Measurements from ENCODE around the gene CCDC83.
"Not testable (repeated sequence)": the region's sequence is repeated elsewhere in the genome, so short reads cannot be mapped to it uniquely, and the experiment has no call there.

CCDC83 gene

DNA sequence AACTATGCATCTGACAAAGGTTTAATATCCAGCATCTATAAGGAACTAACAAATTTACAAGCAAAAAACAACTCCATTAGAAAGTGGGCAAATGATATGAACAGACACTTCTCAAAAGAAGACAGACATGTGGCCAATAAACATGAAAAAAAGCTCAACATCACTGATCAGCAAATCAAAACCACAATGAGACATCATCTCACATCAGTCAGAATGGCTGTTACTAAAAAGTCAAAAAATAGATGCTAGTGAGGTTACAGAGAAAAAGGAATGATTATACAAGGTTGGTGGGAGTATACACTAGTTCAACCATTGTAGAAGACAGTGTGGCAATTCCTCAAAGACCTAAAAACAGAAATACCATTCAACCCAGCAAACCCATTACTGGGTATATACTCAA lies 14.3 kb upstream of the CCDC83 start:
- DNase-seq, result not testable (repeated sequence)

DNA sequence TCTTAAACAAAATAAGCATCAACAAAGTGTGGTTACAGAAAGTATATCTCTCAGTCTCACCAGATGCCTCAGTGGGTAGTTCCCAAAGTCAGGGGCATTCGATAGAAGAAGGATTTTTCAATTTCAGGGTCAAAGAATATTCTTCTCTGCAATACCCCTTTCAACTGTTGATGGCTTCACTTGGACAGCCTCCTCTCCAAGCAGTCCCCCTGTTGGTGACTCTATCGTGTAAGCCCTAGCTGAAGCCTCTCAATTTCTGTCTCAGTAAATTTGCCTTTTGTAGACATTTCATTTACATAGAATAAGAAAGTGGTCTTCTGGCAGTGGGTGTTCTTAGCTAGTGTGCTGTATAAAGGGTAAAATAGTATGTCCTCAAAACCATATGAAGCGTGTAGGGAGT lies 11.3 kb upstream of the CCDC83 start:
- no peak for DNase-seq

DNA sequence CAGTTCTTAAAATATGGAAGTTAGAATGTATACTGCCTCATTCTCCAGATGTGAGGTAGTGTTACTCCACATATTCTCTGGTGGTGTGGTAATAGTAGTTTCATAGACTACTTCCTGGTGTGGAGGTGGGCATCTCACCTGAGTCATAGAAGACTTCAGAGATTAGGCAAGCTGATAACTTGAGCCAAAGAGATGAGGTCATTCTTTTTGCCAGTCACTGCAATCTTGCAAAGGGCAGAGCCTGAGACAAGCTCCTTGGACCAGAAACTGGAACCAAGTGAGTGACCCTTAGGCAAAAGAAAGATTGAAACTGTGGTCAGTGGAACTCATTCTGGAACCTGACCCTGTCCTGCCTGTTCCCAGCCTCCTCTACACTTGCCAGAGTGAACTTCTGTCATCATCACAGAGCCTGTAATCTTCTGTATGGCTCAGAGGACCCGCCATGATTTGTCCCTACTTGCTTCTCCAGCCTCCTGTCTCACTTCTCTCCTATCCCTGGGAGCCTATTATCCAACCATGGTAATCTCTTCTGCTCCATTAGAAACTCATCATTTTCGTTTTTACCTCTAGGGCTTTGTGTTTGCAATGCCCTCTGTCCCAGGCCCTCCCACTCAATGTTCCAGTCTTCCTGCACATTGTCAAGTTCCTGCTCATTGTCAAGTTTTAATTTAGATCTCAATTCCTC lies 10.6 kb upstream of the CCDC83 start:
- no peak for DNase-seq

DNA sequence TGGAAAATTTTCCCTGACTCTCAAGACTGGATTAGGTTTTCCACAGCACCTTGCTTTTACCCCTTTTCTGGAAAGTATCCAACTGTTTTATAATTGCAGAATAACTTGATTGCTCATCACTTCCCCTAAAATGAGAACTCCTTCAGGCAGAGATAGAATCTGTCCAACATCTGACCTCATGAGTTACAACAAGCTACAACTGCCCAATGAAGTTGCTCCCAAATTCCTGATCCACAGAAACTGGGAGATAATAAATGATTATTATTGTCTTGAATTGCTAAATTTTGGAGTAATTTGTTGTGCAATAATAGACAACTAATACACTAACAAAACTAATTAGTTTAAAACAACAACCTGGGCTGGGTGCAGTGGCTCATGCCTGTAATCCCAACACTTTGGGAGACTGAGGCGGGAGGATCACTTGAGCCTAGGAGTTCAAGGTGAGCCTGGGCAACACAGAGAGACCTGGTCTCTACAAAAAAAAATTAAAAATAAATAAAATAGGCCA lies 10.0 kb upstream of the CCDC83 start:
- no peak for DNase-seq

DNA sequence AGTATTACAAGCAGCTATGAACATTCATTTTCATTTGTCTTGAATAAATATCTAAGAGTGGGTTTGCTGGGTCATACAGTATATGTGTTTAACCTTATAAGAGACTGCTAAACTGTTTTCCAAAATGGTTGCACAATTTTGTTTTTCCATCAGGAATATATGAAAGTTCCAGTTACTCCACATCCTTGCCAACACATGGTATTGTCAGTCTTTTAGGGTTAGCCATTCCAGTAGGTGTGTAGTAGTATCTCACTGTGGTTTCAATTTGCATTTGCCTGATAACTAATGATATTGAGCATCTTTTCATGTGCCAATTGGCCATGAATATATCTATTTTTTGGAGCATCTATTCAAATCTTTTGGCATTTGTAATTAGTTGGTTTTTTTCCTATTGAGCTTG lies 7.7 kb upstream of the CCDC83 start:
- DNase-seq, result no peak

DNA sequence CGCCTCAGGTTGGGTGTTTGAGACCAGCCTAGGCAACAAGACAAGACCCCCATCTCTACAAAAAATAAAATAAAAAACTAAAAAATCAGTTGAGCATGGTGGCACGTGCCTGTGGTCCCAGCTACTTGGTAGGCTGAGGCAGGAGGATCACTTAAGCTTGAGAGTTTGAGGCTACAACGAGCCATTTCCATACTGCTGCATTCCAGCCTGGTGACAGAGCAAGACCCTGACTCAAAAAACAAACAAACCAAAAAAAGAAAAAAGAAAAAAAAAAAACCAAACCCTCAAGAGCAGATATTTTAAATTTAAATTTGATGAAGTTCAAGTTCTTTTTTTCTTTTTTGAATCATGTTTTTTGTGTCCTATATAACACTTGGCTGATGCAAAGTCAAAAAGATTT lies 7.2 kb upstream of the CCDC83 start:
- DNase-seq, result no peak

DNA sequence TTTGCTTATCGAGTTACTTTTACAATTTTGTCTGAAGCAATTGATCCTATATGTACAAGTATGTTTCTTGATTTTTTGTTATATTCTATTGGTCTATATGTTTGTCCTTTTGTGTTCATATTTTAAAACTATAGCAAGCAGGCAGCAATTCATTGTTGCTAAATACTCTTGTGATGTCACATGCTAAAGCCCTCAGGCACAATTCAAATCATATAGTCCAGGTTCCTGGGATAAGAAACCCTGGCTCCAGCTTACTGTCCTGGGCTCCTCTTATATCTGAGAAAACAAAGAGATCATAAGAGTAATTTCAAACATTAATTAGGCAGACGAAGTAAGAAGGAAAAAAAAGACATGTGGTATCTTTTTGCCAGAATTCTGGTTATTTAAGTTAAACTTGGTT lies 6.6 kb upstream of the CCDC83 start:
- DNase-seq, result no peak

DNA sequence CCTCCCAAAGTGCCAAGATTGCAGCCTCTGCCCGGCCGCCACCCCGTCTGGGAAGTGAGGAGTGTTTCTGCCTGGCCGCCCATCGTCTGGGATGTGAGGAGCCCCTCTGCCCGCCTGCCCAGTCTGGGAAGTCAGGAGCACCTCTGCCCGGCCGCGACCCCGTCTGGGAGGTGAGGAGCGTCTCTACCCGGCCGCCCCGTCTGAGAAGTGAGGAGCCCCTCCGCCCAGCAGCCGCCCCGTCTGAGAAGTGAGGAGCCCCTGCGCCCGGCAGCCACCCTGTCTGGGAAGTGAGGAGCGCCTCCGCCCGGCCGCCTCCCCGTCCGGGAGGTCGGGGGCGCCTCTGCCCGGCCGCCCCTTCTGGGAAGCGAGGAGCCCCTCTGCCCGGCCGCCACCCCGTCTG lies 2.4 kb upstream of the CCDC83 start:
- DNase-seq, result not testable (repeated sequence)

DNA sequence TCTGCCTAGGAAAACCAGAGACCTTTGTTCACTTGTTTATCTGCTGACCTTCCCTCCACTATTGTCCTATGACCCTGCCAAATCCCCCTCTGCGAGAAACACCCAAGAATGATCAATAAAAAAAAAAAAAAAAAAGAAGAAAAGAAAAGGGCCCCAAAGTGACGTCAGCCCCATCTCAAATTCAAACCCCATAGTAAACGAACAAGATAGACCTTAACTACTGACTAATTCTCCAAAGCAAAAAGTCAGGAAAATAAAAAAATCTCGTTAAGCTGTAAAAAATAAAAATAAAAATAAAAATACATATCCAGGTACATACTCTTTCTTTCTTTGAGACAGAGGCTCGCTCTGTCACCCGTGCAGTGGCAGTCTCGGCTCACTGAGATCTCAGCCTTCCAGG lies 1.6 kb upstream of the CCDC83 start:
- not testable (repeated sequence) for DNase-seq

DNA sequence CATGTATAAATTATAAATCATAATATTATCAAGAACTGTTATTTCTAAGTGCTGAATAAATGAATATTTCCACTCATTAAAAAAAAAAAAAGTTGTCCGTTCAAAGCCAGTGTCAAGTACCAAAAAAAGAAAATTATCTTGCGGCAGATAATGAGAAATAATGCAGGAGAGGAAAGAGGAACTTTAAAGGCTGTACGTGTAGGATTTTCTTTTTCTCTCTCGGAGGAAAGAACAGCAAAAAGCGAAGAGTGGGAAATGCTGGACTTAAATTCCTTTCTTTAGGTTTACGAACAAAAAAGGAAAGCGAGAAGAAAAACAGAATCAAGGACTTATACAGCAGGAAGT lies 999 bp upstream of the CCDC83 start:
- DNase-seq, result no peak

DNA sequence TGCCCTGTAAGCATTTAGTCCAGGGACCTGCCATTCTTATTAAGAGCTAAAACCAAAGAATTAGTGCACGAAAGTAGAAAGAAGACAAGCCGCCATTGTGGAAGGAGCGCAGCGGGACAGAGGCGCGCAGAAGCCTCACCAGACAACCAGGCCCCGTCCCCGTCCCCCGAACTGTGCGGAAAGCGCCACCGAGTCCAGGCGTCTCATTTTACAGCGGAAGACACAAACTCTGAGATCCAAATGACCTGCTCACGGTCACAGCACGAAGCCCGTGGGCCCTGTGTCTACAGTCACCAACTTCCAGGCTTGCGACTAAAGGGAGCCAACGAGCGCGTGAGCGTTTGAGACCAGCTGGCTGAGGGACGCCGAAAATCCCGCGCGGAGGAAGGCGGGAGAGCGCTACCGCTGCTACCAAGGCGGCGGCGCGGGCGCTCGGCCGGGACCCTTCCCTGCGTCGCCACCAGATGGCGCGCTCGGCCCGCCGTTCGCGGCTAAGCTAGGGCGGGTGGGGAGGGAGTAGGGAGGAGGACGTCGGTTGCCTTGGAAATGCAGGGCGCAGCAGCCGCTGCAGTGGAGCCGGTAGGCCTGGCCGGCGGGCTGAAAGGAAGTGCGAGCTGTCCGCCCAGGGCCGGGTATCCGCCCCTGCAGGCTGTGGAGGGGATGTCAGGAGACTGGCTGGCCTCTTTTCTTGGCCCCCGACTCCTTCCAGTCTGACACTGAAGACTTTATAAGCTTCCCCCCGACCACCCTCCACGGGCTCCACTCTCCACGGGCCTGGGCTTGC lies 434 bp upstream of the CCDC83 start:
- peak; percentile 94 for DNase-seq

DNA sequence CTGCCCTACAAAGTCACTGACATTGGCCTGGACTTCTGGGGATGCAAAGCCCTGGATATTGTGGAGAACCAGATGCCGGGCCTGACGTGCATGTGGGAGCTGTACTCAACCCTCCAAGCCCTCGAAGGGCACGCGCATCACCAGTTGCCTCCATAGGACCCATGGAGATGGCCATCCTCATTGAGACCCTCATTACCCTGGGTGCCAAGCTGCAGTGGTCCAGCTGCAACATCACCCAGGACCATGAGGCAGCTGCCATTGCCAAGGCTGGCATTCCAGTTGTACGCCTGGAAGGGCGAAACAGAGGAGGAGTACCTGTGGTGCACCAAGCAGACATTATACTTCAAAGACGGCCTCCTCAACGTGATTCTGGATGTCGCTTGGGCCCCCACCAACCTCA lies 1.9 kb downstream of the CCDC83 start:
- DNase-seq, result no peak

DNA sequence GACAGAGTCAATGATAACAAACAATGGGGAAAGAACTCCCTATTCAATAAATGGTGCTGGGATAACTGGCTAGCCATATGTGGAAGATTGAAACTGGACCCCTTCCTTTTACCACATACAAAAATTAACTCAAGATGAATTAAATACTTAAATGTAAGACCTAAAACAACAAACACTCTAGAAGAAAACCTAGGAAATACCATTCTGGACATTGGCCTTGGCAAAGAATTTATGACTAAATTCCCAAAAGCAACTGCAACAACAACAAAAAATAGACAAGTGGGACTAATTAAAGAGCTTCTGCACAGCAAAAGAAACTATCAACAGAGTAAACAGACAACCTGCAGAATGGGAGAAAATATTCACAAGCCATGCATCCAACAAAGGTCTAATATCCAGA lies 4.4 kb downstream of the CCDC83 start:
- not testable (repeated sequence) for DNase-seq

DNA sequence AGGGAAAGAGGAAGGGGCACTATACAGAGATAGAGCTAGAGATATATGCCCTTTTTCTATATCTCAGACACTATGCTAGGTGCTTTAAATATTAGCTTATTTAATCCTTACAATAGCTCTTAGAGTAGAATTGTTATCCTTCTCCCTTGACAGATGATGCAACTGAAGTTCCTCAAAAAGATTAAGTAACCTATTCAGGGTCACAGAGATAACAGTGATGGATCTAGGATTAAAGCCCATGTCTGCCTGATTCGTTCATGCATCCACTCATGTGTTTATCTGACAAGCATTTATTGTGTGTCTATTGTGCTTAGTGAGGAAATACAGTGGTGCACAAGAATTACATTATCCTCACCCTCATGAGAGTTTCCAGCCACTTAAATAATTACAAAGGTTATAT lies 8.7 kb downstream of the CCDC83 start:
- DNase-seq, result no peak

DNA sequence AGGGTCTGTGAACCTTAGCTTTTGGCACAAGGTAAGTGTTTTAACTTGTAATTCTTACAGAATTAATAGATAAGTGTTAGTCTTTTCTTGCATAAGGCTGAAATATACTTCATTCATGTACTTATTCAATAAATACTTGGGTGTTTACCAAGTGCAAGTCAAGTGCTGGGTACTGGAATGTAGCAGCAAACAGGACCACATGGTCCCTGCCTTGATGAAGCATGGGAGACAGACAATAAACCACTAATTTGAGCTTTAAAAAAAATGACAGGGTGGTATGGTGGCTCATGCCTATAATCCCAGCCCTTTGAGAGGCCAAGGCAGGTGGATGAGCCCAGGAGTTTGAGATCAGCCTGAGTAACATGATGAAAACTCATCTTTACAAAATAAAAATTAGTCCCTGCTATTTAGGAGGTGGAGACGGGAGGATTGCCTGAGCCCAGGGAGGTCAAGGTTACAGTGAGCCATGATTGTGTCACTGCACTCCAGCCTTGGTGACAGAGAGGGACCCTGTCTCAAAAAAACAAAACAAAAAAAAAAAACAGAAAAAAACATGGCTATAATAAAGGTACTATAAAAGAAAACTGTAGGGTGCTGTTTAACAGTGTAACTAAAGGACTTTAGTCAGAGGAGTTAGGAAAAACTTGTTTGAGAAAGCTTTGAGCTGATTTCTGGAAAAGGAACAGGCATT lies 11.1 kb downstream of the CCDC83 start:
- no peak for DNase-seq

DNA sequence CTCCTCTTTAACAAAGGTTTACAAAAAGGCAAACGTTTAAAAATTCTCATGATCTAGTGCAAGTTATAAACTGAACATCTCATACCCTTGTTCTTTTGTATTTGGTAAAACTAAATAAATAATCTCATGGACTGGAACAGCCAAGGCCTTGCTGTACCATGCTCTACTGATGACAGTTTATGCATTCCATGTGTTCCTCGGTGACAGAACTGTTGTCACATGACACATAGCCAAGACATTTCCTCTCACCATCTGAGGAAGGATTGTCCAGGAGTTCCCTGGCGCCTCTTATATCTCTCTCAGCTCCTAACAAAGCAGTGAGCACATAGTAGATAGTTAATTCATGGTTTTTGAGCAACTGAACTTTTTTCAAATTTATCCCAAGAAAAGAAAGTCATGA lies 12.6 kb downstream of the CCDC83 start:
- no peak for DNase-seq

DNA sequence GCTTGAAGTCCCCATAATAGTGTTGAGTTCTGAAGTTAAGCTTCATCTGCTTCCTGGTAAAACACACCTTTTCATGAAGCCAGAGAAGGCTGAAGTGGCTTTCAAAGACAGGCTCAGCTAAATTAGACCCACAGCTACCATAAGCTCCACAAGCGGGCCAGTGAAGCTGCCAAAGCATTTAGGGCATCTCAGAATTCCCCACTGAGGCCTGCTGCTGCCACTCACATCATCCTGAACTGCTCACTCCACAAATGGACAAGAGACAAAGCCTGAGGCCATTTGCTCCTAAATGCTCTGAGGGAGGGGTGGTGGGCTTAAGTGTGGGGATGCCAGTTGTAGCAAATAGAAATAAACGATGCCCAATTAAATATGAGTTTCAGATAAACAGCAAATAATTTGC lies 14.6 kb downstream of the CCDC83 start:
- DNase-seq, result no peak

DNA sequence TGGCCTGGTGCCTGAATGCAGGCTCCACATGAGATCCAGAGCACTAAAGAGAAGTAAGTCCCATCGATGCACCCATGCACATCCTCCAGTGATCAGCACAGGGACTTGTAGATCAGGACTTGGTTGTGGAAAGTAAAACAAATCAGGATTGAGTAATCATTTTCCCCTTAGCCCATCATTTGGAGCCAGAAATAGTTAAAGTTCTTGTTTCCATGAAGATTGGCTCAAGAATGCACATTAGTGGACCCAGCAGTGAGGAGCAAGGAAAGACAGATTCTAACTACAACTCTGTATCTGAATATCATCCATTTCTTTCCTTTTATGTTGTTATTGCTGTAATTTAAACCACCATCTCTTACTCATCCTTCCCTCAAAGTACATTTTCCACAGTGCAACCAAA lies 19.1 kb downstream of the CCDC83 start:
- DNase-seq, result no peak

DNA sequence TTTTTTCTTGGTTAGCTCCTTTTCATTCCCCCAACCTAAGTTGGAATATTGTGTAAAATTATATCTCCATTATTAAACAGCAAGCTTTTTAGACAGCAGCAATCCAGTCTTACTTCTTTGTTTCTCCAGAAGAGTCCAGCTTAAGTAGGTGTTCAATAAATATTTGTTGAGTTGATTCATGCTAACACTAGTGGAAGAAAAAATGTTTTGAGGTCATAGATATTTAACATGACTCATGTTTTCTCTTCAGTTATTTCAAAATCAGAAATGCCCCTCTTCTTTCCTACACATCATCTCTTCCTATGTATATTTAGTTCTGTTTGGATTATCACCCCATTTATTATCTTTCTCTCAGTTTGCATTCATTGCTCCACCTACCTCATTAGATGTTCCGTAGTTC lies 20.3 kb downstream of the CCDC83 start:
- DNase-seq, result no peak

DNA sequence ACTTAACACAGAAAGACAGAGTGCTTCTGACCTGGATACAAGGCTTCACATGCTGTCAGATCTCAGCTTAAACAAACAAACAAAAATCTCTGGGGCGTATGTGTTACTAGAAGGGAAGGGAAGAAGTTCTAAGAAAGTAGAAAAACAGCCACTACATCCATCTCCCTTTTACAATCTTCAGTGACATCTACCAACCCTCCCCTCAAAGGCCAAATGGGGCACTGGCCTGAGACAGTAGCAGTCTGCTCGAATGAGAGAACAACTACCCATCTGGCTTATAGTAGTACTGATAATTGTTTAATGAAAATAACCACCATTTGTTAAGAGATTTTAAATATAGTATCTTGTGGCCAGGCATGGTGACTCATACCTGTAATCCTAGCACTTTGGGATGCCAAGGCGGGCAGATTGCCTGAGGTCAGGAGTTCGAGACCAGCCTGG lies 29.4 kb downstream of the CCDC83 start:
- DNase-seq, result no peak

DNA sequence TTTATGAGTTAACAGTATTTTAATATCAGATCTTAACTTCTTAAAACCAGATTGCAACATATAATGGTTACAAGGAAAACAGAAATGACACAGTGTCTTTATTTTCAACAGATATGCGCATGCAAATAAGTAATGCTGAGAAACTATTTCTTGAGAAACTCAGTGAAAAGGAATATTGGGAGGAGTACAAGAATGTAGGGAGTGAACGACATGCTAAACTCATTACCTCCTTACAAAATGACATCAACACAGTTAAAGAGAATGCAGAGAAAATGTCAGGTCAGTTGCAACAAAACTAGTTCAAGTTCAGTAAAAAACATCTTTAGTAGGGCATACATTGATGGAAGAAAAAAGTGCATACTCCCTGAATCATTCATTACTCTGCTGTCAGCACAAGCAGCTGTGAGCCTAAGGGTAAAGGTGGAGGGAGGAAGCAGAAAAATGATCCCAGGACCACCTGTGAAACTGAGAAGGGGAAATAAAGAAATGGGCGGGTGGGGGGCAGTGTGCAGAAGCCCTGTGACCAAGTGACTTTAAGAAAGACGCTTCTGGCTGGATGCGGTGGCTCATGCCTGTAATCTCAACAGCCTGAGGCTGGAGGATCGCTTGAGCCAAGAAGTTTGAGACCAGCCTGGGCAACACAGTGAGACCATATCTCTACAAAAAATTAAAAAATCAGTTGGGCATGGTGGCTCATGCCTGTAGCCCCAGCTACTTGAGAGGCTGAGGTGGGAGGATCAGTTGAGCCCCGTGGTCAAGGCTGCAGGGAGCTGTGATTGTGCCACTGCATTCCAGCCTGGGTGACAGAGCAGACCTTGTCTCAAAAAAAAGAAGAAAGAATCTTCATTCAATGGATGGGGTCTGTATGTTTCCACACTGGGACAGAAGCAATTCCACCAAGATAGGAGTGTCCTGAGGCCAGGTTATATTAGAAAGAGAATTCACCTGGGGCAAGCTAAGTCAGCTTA lies 31.2 kb downstream of the CCDC83 start:
- DNase-seq, result no peak

DNA sequence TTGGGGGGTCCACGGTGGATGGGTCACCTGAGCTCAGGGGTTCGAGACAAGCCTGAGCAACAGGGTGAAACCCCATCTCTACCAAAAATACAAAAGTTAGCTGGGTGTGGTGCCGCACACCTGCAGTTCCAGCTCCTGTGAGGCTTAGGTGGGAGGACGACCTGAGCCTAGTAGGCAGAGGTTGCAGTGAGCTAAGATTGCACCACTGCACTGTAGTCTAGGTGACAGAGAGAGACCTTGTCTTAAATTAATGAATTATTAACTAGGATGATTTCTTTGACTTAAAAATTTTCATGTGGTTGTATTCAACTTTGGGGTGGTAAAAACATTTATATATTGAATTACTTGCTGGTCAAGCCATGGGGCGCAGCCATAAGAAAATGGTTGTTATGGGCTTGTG lies 33.9 kb downstream of the CCDC83 start:
- no peak for DNase-seq

Data from activated CD4-positive, alpha-beta T cell treated with anti-CD3 and anti-CD28 coated beads for 48 hours (primary cell).